ENCODE measurements around the gene SINHCAF.

- TF ChIP-seq EP300 (conservative IDR thresholded peaks at IDR 0.05; ENCODE audit: poor library complexity, severe bottlenecking), result no peak
- TF ChIP-seq CTCF (IDR thresholded peaks at IDR 0.05; ENCODE audit: poor library complexity, severe bottlenecking), result no peak
- no peak for TF ChIP-seq EZH2 (IDR thresholded peaks at IDR 0.05; ENCODE audit: borderline replicate concordance, insufficient read depth, low read length, poor library complexity, severe bottlenecking)
- TF ChIP-seq MXI1 (conservative IDR thresholded peaks at IDR 0.05; ENCODE audit: poor library complexity, severe bottlenecking), result no peak
- TF ChIP-seq REST (IDR thresholded peaks at IDR 0.05; ENCODE audit: borderline replicate concordance), result no peak
- TF ChIP-seq POLR2AphosphoS5 (IDR thresholded peaks at IDR 0.05), result no peak
Observed at GRCh38 chr12:31298515-31298910, 27.4 kb downstream of the SINHCAF start.

Measured in neural cell (in vitro differentiated cells).